OCI-LY7 (cell line): ENCODE data around the gene IRAK3.

Source experiments
- EZH2phosphoT487 ChIP-seq: fragments of 200-600 bp; sonication (generic); IDR thresholded peaks from 2 replicates; pipeline ENCODE4 v1.6.1; 2018; ENCODE audit warnings: low read depth, borderline replicate concordance, mild to moderate bottlenecking, mixed run types, antibody characterized with exemption, low read length, moderate library complexity, mixed read lengths
- TF ChIP-seq, protein P1 (sequence below): fragments of 200-600 bp; sonication (generic); conservative IDR thresholded peaks from 2 replicates; pipeline ENCODE4 v1.5.1; 2014; ENCODE audit warnings: mild to moderate bottlenecking, antibody characterized with exemption, low read length, moderate library complexity, mixed read lengths

DNA sequence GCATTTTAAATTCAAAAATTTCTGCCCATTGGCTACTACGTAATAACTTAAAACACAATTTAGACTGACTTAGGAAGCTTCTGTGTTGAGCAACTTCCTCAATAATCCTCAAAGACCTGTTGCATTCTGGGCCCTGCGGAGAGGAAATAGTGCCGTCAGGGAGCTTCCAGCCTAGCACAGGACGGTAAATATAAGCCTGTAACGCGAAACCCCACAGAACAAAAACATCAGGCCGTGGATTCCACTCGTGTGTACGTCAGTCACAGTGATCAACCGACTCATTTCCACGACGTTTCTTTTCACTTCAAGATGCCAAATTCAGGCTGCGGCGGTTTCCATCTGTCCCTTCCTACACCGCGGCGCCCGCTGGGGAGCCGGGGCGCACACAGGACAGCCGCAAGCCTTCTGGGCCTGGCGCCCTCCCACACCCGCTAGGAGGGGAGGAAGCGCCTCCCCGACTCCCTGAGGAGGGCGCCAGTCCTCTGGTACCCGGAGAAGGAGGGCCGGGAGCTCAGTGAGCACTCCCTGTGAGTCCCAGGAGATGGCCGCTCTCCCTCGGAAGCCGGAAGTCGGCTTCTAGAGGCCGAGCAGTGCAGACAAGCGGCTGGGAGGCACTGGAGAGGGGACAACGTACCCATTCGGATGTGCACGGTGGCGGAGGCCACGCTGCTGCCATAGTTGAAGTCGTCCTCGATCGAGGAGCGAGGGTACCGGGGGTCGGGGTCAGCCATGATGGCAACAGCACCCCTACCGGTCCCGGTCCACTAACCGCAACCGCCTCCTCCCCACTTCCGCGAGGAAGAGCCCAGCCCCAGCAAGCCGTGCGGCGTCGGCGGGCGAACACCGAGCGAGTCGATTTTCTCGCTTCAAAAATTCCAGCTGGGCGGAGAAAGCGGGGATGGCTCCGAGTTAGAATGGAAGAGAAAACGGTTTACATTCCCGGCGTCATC lies 19.5 kb upstream of the IRAK3 start, which contains the start of gene TMBIM4:
- TF ChIP-seq, protein P1, sequence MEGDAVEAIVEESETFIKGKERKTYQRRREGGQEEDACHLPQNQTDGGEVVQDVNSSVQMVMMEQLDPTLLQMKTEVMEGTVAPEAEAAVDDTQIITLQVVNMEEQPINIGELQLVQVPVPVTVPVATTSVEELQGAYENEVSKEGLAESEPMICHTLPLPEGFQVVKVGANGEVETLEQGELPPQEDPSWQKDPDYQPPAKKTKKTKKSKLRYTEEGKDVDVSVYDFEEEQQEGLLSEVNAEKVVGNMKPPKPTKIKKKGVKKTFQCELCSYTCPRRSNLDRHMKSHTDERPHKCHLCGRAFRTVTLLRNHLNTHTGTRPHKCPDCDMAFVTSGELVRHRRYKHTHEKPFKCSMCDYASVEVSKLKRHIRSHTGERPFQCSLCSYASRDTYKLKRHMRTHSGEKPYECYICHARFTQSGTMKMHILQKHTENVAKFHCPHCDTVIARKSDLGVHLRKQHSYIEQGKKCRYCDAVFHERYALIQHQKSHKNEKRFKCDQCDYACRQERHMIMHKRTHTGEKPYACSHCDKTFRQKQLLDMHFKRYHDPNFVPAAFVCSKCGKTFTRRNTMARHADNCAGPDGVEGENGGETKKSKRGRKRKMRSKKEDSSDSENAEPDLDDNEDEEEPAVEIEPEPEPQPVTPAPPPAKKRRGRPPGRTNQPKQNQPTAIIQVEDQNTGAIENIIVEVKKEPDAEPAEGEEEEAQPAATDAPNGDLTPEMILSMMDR: peak; percentile 73
- no peak for TF ChIP-seq EZH2phosphoT487
